H1 (cell line): ENCODE data around the gene FLT1. TPM values are rescaled to one million over a fixed set of nuclear protein-coding genes. Genes with fewer than 3 reads are reported as not detected.
A peak's percentile ranks its signal among the peaks of the same experiment; 100 is the strongest.

ENCODE experiments used
- CTCF ChIA-PET: fragments of 300-600 bp; sonication (Branson Sonifier 250); formaldehyde crosslinking; loops from one replicate; lab custom pipeline; 2021; ENCODE audit not compliant: partially characterized antibody; lab: Charles Lee
- POLR2A ChIA-PET: fragments of 300-600 bp; sonication (Branson Sonifier 250); formaldehyde crosslinking; loops from one replicate; lab custom pipeline; 2021; ENCODE audit warnings: inconsistent platforms; ENCODE audit not compliant: partially characterized antibody; lab: Charles Lee
- DNase-seq, 2 experiments: peaks; one replicate each; pipeline versions ENCODE4 v3.0.0 to v3.0.0-alpha.2; 2010 to 2022; ENCODE audit warnings: low spot score in 2 of 2, low read depth in 1 of 2, mixed read lengths in 1 of 2
- FAIRE-seq: peaks from 2 replicates; lab custom pipeline; 2011; peaks lifted over from hg19 to GRCh38; lab: Jason Lieb, UNC
- H2AFZ ChIP-seq: 2 replicates; pipeline ENCODE4 v1.8.1; 2012; ENCODE audit warnings: low read length, inconsistent platforms
- H2AK5ac ChIP-seq: 2 replicates; pipeline ENCODE4 v1.6.1; 2013; ENCODE audit warnings: low read depth, low read length
- H2BK120ac ChIP-seq: replicated peaks from 2 replicates; pipeline ENCODE3; 2013; ENCODE audit warnings: low read depth, low read length, inconsistent platforms
- H2BK12ac ChIP-seq: 2 replicates; pipeline ENCODE4 v1.6.1; 2013; ENCODE audit warnings: low read depth, low read length
- H2BK15ac ChIP-seq: 2 replicates; pipeline ENCODE4 v1.6.1; 2013; ENCODE audit warnings: low read length
- H2BK20ac ChIP-seq: 2 replicates; pipeline ENCODE4 v1.6.1; 2013; ENCODE audit warnings: low read length
- H2BK5ac ChIP-seq: 2 replicates; pipeline ENCODE4 v1.6.1; 2013; ENCODE audit warnings: low read depth, low read length
- H3K14ac ChIP-seq: 2 replicates; pipeline ENCODE4 v1.6.1; 2013; ENCODE audit warnings: inconsistent platforms; ENCODE audit not compliant: insufficient read length
- H3K18ac ChIP-seq: 2 replicates; pipeline ENCODE4 v1.6.1; 2013; ENCODE audit warnings: low read length; ENCODE audit errors: extremely low read depth
- H3K23ac ChIP-seq: 2 replicates; pipeline ENCODE4 v1.6.1; 2013; ENCODE audit warnings: inconsistent platforms; ENCODE audit not compliant: insufficient read length
- H3K23me2 ChIP-seq: 2 replicates; pipeline ENCODE4 v1.6.1; 2013; ENCODE audit warnings: low read depth, low read length
- H3K27ac ChIP-seq: 2 replicates; pipeline ENCODE4 v1.6.1; 2011; ENCODE audit warnings: low read depth, low read length, inconsistent platforms
- H3K27me3 ChIP-seq, 4 experiments: replicated peaks in 1 of 4; 1 replicate in 1 of 4; 2 replicates in 3 of 4; pipeline versions ENCODE4 v1.6.1 to v1.8.1; 2011 to 2013; ENCODE audit warnings: low read length in 3 of 4, mild to moderate bottlenecking in 3 of 4, inconsistent platforms in 2 of 4, mixed read lengths in 2 of 4, moderate library complexity in 1 of 4; ENCODE audit not compliant: control insufficient read depth in 3 of 4, insufficient read depth in 3 of 4; ENCODE audit errors: extremely low read depth in 1 of 4
- H3K36me3 ChIP-seq, 4 experiments: 2 replicates each; pipeline versions ENCODE4 v1.6.1 to v1.8.1; 2011 to 2013; ENCODE audit warnings: mild to moderate bottlenecking in 4 of 4, low read length in 3 of 4, moderate library complexity in 2 of 4, control low read depth in 1 of 4, inconsistent platforms in 1 of 4; ENCODE audit not compliant: insufficient read depth in 4 of 4, control insufficient read depth in 2 of 4
- H3K4ac ChIP-seq: replicated peaks from 2 replicates; pipeline ENCODE3; 2013; ENCODE audit warnings: low read length, low read depth, mixed read lengths, inconsistent platforms; ENCODE audit not compliant: insufficient read length
- H3K4me1 ChIP-seq, 4 experiments: replicated peaks in 1 of 4; 1 replicate in 1 of 4; 2 replicates in 3 of 4; pipeline versions ENCODE4 v1.6.1 to v1.8.1; 2011 to 2013; ENCODE audit warnings: low read length in 3 of 4, inconsistent platforms in 2 of 4, mixed read lengths in 1 of 4; ENCODE audit not compliant: insufficient read depth in 4 of 4, control insufficient read depth in 3 of 4
- H3K4me2 ChIP-seq, 2 experiments: 2 replicates each; pipeline versions ENCODE4 v1.6.1 to v1.8.1; 2011 to 2013; ENCODE audit warnings: low read depth in 2 of 2, low read length in 2 of 2, control low read depth in 1 of 2, inconsistent platforms in 1 of 2, mild to moderate bottlenecking in 1 of 2; ENCODE audit not compliant: insufficient read depth in 1 of 2
- H3K4me3 ChIP-seq, 4 experiments: fragments of 200-600, 300-600 bp in 1 of 4; sonication (generic), shearing (Covaris generic), sonication (Bioruptor Twin) in 1 of 4; 2 replicates each; pipeline versions ENCODE4 v1.5.1 to v1.8.1; 2011 to 2016; ENCODE audit warnings: low read length in 4 of 4, low read depth in 3 of 4, control low read depth in 2 of 4, inconsistent platforms in 2 of 4, mild to moderate bottlenecking in 2 of 4, mixed read lengths in 1 of 4, moderate library complexity in 1 of 4; ENCODE audit not compliant: insufficient read depth in 2 of 4; ENCODE audit errors: extremely low read depth in 1 of 4
- H3K56ac ChIP-seq: replicated peaks from 2 replicates; pipeline ENCODE3; 2013; ENCODE audit warnings: low read depth, mild to moderate bottlenecking, mixed read lengths, low read length, inconsistent platforms; ENCODE audit not compliant: insufficient read length
- H3K79me1 ChIP-seq: 2 replicates; pipeline ENCODE4 v1.6.1; 2013; ENCODE audit warnings: low read depth, low read length, control low read depth
- H3K79me2 ChIP-seq, 2 experiments: 2 replicates each; pipeline versions ENCODE4 v1.6.1 to v1.8.1; 2012 to 2013; ENCODE audit warnings: low read length in 2 of 2, mild to moderate bottlenecking in 2 of 2, inconsistent platforms in 1 of 2; ENCODE audit not compliant: insufficient read depth in 2 of 2, control insufficient read depth in 1 of 2
- H3K9ac ChIP-seq, 4 experiments: replicated peaks in 1 of 4; 1 replicate in 1 of 4; 2 replicates in 3 of 4; pipeline versions ENCODE4 v1.6.1 to v1.8.1; 2011 to 2013; ENCODE audit warnings: low read depth in 3 of 4, low read length in 3 of 4, control low read depth in 2 of 4, mild to moderate bottlenecking in 2 of 4, moderate library complexity in 2 of 4, inconsistent platforms in 1 of 4; ENCODE audit errors: extremely low read depth in 1 of 4
- H3K9me3 ChIP-seq, 2 experiments: 2 replicates each; pipeline versions ENCODE4 v1.6.1 to v1.8.1; 2012 to 2013; ENCODE audit warnings: mild to moderate bottlenecking in 2 of 2, moderate library complexity in 2 of 2, control low read depth in 1 of 2, inconsistent platforms in 1 of 2, low read depth in 1 of 2, low read length in 1 of 2, mixed read lengths in 1 of 2; ENCODE audit not compliant: insufficient read depth in 2 of 2
- H4K20me1 ChIP-seq, 2 experiments: replicated peaks in 1 of 2; 2 replicates each; pipeline versions ENCODE3 to v1.8.1; 2011 to 2013; ENCODE audit warnings: inconsistent platforms in 2 of 2, low read length in 2 of 2, mild to moderate bottlenecking in 1 of 2; ENCODE audit not compliant: insufficient read depth in 2 of 2, control insufficient read depth in 1 of 2
- H4K5ac ChIP-seq: 2 replicates; pipeline ENCODE4 v1.6.1; 2013; ENCODE audit warnings: low read length, low read depth, mixed read lengths, inconsistent platforms; ENCODE audit not compliant: insufficient read length
- H4K8ac ChIP-seq: 2 replicates; pipeline ENCODE4 v1.8.0; 2013; ENCODE audit warnings: mild to moderate bottlenecking, moderate library complexity, low read length, inconsistent platforms; ENCODE audit not compliant: insufficient read depth; ENCODE audit errors: extremely low read depth
- H4K91ac ChIP-seq: replicated peaks from 2 replicates; pipeline ENCODE3; 2013; ENCODE audit warnings: low read length, mixed read lengths, inconsistent platforms; ENCODE audit not compliant: insufficient read length
- ASH2L ChIP-seq: fragments of 200-600, 300-600 bp; sonication (generic); IDR thresholded peaks from one replicate; pipeline ENCODE4 v1.7.1; 2017; ENCODE audit warnings: low read length
- BACH1 ChIP-seq: IDR thresholded peaks from 2 replicates; pipeline ENCODE4 v1.6.1; 2012; ENCODE audit warnings: low read length, improper control_type of control experiment
- BRCA1 ChIP-seq: IDR thresholded peaks from 2 replicates; pipeline ENCODE4 v1.6.1; 2012; ENCODE audit warnings: low read depth, low read length, improper control_type of control experiment
- CBX8 ChIP-seq: fragments of 300-800, 300-1000 bp; sonication (generic); IDR thresholded peaks from 2 replicates; pipeline ENCODE4 v1.7.1; 2016; ENCODE audit warnings: low read depth, low read length, borderline replicate concordance
- E2F6 ChIP-seq: IDR thresholded peaks from 2 replicates; pipeline ENCODE4 v1.6.1; 2012; ENCODE audit warnings: inconsistent platforms
- HDAC6 ChIP-seq: IDR thresholded peaks from one replicate; pipeline ENCODE4 v1.7.1; 2012; ENCODE audit warnings: low read depth, mild to moderate bottlenecking, inconsistent platforms, low read length, moderate library complexity
- JUN ChIP-seq: IDR thresholded peaks from 2 replicates; pipeline ENCODE4 v1.6.1; 2011; ENCODE audit warnings: low read depth, mild to moderate bottlenecking, improper control_type of control experiment, low read length
- KDM1A ChIP-seq: fragments of 200-600, 300-600 bp; sonication (generic); IDR thresholded peaks from 2 replicates; pipeline ENCODE4 v1.7.1; 2016; ENCODE audit warnings: mild to moderate bottlenecking, low read length, borderline replicate concordance
- KDM4A ChIP-seq: IDR thresholded peaks from one replicate; pipeline ENCODE4 v1.7.1; 2012; ENCODE audit warnings: low read depth, mild to moderate bottlenecking, moderate library complexity, low read length, inconsistent platforms; ENCODE audit not compliant: severe bottlenecking
- RXRA ChIP-seq: IDR thresholded peaks from 2 replicates; pipeline ENCODE4 v1.6.1; 2011; ENCODE audit warnings: low read depth, mild to moderate bottlenecking, low read length, moderate library complexity; ENCODE audit not compliant: insufficient read depth
- SIRT6 ChIP-seq: IDR thresholded peaks from one replicate; pipeline ENCODE4 v1.7.1; 2012; ENCODE audit warnings: low read length, inconsistent platforms
- SIX5 ChIP-seq: IDR thresholded peaks from 2 replicates; pipeline ENCODE4 v1.6.1; 2011; ENCODE audit warnings: mild to moderate bottlenecking, low read depth, low read length
- TAF1 ChIP-seq: IDR thresholded peaks from 2 replicates; pipeline ENCODE4 v1.6.1; 2011; ENCODE audit warnings: mild to moderate bottlenecking, low read depth, low read length
- TCF12 ChIP-seq: IDR thresholded peaks from 2 replicates; pipeline ENCODE4 v1.6.1; 2011; ENCODE audit warnings: low read depth, mild to moderate bottlenecking, low read length
- WGBS, 2 experiments: shearing (Covaris generic) in 1 of 2; methylation state at CpG; one replicate each; pipeline versions ENCODE4 v1.1.6 to v1.1.7; 2013 to 2015; ENCODE audit warnings: low lambda C conversion rate in 2 of 2, mixed read lengths in 2 of 2, inconsistent platforms in 1 of 2, low coverage in 1 of 2, missing lambda C conversion rate in 1 of 2; ENCODE audit not compliant: insufficient replicate concordance in 2 of 2, insufficient coverage in 1 of 2, insufficient read length in 1 of 2; ENCODE audit errors: extremely low coverage in 1 of 2, missing lambda C conversion rate in 1 of 2; 5-methylcytosine and 5-hydroxymethylcytosine counted together
- polyA plus RNA-seq, 7 experiments: library from polyadenylated mRNA; depleted of rRNA in 3 of 7; stranded (reverse) in 5 of 7; unstranded in 2 of 7; fragments of >200 nt in 5 of 7; fragments of 200-250 nt in 2 of 7; gene quantifications; 1 replicate in 5 of 7; 2 replicates in 1 of 7; 4 replicates in 1 of 7; pipeline versions ENCODE4 v1.2.1 to v1.2.3, GENCODE V29; 2011 to 2013; ENCODE audit warnings: missing spikeins in 2 of 7, mixed read lengths in 2 of 7
- total RNA-seq: library from RNA; stranded (reverse); fragmentation: NEBNext Ultra II Directional; extraction: Animal tissue kit (Norgen Biotek cat#: 25700); gene quantifications from 2 replicates; pipeline ENCODE4 v1.2.1, GENCODE V29; 2021

Gene FLT1
- total and polyA plus RNA-seq, 2 of the 8 experiments (the other 6 are each of a cell fraction or from before 2014, with no cell fraction given), result 19.7 to 90.2 TPM

- 89% methylated on average over 3 of the region's 3 CpGs; no CpG with 5 or more reads in 1 of the 2 experiments for WGBS, 2 experiments
- H3K27ac ChIP-seq, result 0 out of 2 replicates have a peak overlapping the region, but pooled peaks have one; percentile 11
- no peak for TF ChIP-seq RXRA
- TF ChIP-seq KDM1A, result no peak
- TF ChIP-seq TAF1, result no peak
- no peak for TF ChIP-seq CBX8
- TF ChIP-seq SIX5, result no peak
- no peak for TF ChIP-seq BRCA1
- no peak for TF ChIP-seq BACH1
- no peak for TF ChIP-seq E2F6
- TF ChIP-seq TCF12, result no peak
- TF ChIP-seq SIRT6, result no peak
- no peak for TF ChIP-seq HDAC6
- TF ChIP-seq JUN, result no peak
- no peak for TF ChIP-seq ASH2L
- no peak for TF ChIP-seq KDM4A
Observed at GRCh38 chr13:28442839-28443238, 52.1 kb downstream of the FLT1 start.

More at GRCh38 chr13:28442839-28443238, 52.1 kb downstream of the FLT1 start:
- peaks cover 0 to 25% (median 12%) of the 10 kb centered on the region in 4 experiments; a peak in 3 of 8 replicates for H3K36me3 ChIP-seq
- no peak overlapping the region for H2AK5ac ChIP-seq
- H3K23me2 ChIP-seq, result no peaks in the 10 kb centered on the region
- no peak overlapping the region for H2BK20ac ChIP-seq
- no peak overlapping the region for H4K8ac ChIP-seq
- no peak overlapping the region for H3K14ac ChIP-seq
- H3K9me3 ChIP-seq, result peaks cover under 1 to 1% of the 10 kb centered on the region in 2 experiments
- H3K4me2 ChIP-seq, result no peak overlapping the region
- H3K79me2 ChIP-seq, result peaks cover 0 to 57% of the 10 kb centered on the region in 2 experiments; a peak in 2 of 4 replicates
- H3K79me1 ChIP-seq, result peaks cover 3% of the 10 kb centered on the region; the same call in 1 of the 2 replicates
- no peak overlapping the region for H2BK12ac ChIP-seq
- no peaks in the 10 kb centered on the region for H4K20me1 ChIP-seq
- peak overlapping the region; percentile 25; the same call in 1 of the 2 replicates for H2BK5ac ChIP-seq
- H2BK120ac ChIP-seq, result no peak overlapping the region
- peaks cover 17 to 38% (median 23%) of the 10 kb centered on the region in 4 experiments for H3K4me1 ChIP-seq
- no peak overlapping the region for H4K5ac ChIP-seq
- DNase-seq (no peak), FAIRE-seq (no peak)
- no peak overlapping the region for H3K4me3 ChIP-seq
- peak overlapping the region; percentile 12 for H4K91ac ChIP-seq
- no peak overlapping the region for H3K9ac ChIP-seq
- H3K4ac ChIP-seq, result no peak overlapping the region
- H3K23ac ChIP-seq, result no peak overlapping the region
- H3K18ac ChIP-seq, result no peak overlapping the region
- CTCF ChIA-PET, result interaction anchor here (0.7 to 1.2 kb wide), 2 partner anchors 9 to 10 kb away, joined by 3 to 5 read pairs; no protein-coding TSS in a partner anchor
- no peak overlapping the region for H3K56ac ChIP-seq
- no peaks in the 10 kb centered on the region for H3K27me3 ChIP-seq
- no peak overlapping the region for H2AFZ ChIP-seq
- POLR2A ChIA-PET, result interaction anchor here (0.8 to 1.6 kb wide), 4 partner anchors 8 to 13 kb away, joined by 3 to 4 read pairs (median 4); no protein-coding TSS in a partner anchor
- no peak overlapping the region for H2BK15ac ChIP-seq
